ENCODE results near the gene FKBP2.
"Not testable (repeated sequence)": the region's sequence is repeated elsewhere in the genome, so short reads cannot be mapped to it uniquely, and the experiment has no call there.

FKBP2 gene

DNA sequence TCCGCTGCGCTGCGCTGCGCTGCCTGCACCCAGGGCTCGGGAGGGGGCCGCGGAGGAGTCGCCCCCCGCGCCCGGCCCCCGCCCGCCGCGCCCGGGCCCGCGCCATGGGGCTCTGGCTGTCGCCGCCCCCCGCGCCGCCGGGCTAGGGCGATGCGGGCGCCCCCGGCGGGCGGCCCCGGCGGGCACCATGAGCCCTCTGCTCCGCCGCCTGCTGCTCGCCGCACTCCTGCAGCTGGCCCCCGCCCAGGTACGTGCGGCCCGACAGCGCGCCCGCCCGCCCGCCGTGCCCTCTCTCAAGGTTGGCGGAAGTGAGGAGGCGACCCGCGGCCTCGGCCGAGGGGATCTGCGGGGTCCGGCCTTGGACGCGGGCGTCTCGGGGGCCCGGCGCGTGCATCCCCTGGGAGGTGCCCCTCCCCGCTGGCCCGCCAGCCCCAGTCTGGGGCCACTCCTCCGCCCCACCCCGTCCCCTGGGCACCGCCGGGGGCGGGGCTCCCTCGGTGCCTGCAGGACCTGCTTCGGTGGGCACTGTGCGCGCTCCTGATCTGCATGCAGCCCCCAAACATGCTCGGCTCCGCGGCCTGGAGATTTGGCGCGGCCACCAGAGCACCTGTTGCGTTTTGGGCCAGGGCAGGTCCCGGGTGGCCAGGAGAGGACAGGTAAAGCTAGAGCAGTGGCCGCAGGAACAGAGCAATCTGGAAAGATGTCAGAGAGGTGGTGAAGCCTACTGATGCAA lies 6.1 kb upstream of the FKBP2 start:
- DNase-seq, result peak; percentile 54

DNA sequence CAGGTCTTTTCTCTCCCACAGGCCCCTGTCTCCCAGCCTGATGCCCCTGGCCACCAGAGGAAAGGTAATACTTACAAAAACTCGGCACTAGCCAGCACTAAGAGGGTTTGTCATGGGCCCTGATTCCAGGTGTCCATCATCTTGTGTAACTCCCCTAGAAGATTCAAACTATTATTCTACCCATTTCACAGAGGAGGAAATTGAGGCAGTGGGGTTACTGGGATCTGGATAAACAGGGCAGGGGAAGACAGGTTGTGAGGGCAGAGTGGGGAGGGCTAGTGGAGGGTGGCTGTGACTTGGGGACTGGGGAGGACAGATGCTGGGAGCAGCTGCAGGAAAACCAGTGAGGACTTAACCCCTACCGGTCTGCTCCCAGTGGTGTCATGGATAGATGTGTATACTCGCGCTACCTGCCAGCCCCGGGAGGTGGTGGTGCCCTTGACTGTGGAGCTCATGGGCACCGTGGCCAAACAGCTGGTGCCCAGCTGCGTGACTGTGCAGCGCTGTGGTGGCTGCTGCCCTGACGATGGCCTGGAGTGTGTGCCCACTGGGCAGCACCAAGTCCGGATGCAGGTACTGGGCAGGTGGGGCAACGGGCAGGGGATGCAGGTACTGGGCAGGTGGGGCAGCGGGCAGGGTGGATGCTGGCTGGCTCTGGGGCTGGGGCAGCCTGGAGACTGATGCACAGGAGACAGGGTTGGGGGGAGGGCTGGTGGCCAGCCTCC lies 5.3 kb upstream of the FKBP2 start:
- DNase-seq, result no peak

DNA sequence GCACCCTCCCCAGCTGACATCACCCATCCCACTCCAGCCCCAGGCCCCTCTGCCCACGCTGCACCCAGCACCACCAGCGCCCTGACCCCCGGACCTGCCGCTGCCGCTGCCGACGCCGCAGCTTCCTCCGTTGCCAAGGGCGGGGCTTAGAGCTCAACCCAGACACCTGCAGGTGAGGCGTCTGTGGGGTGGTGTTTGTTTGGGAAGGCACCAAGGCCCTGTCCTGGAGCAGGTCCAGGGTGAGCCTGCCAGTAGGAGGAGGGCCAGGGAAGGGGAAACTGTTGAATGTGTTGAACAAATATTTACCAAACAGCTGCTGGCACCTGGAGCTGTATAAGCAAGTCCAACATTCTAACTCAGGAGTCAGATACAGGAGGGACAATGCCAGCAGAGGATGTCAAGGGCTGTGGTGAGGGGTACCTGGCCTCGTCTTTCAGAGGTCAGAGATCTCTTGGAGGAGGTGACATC lies 3.4 kb upstream of the FKBP2 start:
- DNase-seq, result no peak

GRCh38 chr11:64238076-64238475 lies 2.8 kb upstream of the FKBP2 start:
- DNase-seq, result no peak

- no peak for DNase-seq
These were observed 1.9 kb upstream of the FKBP2 start for GRCh38 chr11:64238999-64239398.

DNA sequence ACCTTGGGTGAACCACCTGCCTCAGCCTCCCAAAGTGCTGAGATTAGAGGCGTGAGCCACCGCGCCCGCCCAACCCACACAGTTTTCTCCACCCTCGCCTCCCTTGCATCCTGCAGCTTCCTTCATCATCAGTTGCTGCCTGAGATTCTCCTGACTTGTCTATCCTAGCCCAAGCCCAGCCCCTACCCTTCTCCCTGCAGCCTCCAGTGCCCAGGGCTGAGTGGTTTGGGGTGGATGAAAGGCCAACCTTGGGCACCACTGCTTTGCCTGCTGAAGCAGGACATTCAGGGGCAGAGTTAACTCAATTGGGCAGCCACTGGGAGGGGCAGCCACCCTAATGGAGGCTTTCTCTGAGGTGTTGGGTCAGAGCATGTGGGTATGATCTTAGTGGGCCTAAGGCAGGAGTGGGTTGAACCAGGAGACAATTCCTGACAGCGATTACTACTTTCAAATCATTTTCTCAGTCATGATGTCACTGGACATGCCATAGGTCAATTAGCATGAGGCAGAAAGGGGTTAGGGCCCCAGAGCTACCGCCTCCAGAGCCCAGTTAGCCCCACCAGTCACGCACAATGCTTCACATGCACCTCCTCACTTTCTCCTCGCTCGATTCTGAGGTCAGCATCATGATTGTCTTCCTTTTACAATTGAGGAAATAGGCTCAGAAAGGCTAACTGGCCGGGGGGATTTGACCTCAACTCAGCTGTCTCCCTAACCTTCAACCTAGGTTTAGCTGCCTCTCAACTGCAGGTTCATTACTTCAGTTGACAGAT lies 1.0 kb upstream of the FKBP2 start:
- no peak for DNase-seq

GRCh38 chr11:64241241-64241490 lies 271 bp downstream of the FKBP2 start:
- peak; percentile 99 for DNase-seq

DNA sequence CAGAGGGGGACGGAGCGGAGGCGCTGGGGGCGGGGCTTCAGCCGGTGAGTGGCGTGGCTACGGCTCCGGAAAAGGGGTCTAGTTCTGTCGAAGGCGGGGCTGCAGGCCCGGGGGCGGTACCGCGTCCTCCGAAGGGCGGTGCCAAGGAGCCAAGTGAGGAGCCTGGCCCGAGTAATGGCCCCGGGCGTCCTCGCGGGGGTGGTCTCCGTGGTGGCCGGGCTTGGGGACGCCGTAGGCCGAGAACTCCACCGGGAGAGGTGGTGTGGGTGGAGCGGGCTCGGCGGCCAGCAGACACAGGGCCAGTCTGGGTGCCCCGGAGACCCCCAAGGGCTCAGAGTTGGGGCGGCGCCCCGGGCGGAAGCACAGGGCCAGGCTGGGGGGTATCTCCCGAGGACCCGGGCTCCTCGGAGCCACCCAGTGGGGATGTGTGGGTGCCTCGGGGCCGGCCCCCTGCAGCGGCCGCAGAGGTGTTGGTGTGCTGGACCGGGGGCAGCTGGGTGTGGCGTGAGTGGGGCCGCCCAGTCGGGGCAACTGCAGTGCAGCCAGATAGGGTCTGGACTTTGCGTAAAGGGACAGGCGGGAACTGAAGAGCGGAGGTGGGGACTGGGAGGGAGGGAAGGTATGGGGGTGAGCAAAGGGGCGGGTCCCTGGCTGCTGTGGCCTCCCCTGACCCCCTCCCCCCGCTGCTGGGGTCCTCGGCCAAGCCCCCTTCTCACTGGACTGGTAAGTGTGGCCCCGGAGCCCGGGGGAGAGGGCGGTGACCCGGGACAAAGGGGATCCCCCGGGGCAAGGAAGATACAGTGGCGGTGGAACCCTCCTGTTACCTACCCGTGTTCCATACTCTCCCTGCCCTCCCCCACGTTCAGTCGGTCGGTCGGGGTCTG lies 838 bp downstream of the FKBP2 start:
- DNase-seq, result no peak

GRCh38 chr11:64243236-64243854 lies 2.5 kb downstream of the FKBP2 start:
- no peak for DNase-seq

DNA sequence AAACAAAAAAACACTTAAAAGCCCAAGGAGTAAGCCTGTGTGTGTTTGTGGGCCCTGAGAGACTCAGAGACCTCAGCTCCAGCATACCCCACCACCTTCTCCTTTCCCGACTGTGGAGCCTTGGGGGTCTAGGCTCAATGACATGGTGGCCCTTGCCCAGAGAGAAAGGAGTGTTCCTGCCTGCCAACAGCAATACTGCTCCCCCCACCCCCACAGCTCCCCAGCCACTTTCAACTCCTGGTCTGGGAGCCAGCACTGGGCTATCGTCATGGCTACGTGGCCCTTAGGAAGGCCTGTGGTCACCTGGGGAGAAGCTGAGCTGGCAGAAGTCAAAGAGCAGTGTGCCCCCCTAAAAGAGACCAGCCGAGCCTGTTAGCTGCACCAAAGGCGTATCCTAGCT lies 3.2 kb downstream of the FKBP2 start:
- DNase-seq, result no peak

DNA sequence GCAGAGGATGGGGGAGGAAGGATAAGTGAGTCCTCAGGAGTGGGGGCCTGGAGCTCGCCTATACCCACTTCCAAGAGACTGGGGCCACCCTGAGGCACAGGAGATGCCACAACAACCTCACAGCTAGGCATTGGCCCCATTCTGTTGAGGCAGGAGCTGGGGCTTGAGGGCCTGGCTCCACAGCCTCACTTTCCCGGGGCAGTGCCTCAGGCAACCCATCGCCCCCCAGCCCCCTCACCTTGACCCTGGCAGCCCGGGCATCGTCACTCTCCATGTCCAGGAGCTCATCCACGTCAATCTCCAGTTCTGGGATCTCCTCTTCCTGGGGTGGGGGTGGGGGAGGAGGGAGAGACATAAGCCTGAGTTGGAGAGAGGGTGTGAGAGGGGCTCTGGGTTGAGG lies 4.1 kb downstream of the FKBP2 start:
- no peak for DNase-seq

DNA sequence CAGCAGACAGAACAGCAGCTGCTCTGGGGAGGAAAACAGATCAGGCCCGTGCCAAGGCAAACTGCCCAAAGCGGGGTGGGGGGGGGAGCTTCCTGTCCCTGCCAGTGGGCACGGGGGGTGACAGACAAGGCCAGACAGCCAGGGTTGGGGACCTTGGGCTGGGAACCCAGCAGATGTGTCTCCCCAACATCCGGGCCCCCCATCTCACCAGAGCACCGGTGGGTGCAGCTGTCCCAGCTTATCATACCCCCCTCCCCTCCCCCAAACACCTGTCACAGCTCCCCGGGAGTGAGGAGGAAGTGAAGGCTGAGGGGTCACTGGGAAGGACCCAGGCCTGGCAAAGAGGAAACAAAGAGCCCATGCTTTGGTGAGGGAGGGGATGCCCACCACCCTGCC lies 4.5 kb downstream of the FKBP2 start:
- DNase-seq, result peak; percentile 59

DNA sequence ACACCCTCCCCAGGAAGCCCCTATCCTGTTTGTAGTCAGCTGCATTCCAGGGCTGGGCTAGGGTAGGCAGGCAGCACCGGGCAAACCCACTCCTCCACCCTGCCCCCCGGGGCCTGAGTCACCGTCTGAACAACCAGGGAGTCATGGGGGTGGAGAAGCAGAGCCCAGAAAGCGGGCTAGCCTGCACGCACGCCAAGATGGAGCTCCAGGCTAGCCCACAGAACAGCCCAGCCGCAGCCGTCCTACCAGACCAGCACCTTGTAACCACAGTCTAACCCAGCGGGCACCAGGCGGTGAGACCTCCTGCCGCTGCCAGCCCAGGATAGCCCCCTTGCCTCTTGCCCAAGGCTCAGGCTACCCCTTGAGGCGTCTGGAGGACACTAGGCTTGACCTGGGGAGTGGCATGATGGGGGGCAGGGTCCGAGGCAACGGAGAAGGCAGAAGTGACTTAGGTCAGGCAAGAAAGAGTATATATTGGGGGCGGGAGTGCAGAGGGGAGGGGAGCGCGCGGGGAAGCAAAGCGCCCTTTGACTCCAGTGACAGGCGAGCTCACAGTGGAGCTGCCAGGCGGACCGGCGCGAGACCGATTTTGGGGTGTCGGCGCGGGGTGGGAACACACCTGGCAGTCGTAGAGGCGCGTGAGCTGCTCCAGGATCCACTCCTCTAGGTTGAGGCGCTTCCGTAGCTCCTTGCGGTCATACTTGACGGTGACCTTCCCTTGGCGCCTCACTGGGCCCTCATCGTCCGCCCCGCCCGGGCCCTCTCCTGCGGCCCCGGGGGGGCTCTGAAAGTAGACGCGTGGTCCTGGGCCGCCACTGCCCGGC lies 5.1 kb downstream of the FKBP2 start:
- peak; percentile 61 for DNase-seq

- not testable (repeated sequence) for DNase-seq
These were observed 5.7 kb downstream of the FKBP2 start for GRCh38 chr11:64246621-64246870.

- DNase-seq, result peak; percentile 82
These were observed 6.2 kb downstream of the FKBP2 start, which contains the start of gene PPP1R14B for GRCh38 chr11:64246871-64247728. TSS of gene PPP1R14B (minus strand) at chr11:64246943. CDS start at chr11:64246673, 270 bp downstream.

- no peak for DNase-seq
These were observed 7.0 kb downstream of the FKBP2 start for GRCh38 chr11:64247729-64248531.

GRCh38 chr11:64248578-64248977 lies 7.7 kb downstream of the FKBP2 start:
- DNase-seq, result no peak

GRCh38 chr11:64249038-64249437 lies 8.1 kb downstream of the FKBP2 start:
- no peak for DNase-seq

DNA sequence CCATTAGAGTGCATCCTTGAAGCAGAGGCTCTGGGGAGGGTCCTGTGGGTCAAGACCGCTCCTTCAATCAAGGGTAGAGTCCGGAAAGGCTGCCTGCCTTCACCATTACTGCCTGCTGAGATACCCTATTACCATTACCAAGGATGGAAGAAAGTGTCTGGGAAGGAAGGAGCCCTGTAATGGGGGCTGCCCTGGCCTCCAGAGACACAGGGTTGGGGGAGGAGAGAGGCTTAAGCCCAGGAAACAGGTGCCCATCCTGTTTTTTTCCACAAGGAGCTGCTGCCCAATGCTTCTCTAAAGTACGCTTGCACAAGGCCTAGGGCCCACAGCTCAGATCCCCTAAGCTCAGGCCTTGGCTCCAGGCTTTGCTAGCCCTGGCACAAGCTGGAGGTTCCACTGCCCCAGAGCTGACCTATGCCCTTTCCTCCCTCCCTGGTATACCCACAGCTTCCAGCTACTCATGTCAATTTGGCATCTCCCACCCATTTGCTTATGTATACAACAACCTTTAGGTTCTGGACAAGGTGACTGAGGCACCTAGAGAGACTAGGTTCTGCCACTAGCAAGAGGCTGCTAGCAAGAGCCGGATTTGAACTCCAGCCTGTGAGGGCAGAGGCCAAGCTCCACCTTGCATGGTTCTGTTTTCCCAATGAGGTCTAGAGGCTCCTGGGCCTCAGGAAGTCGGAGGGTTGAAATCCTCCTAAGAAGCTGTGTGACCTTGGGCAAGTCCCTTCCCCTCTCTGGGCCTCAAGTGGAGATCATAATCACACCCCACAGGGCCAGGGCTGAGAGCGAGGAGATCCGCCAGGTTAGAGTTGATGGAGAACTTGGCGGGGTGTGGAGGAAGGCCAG lies 8.9 kb downstream of the FKBP2 start:
- no peak for DNase-seq

Measured in CD4-positive, alpha-beta T cell treated with Interleukin-21 for 1 hour (primary cell).